ENCODE results near the gene BCHE.

BCHE gene

GRCh38 chr3:165799026-165799425, 38.2 kb downstream of the BCHE start:
- Histone ChIP-seq H3K4me2 (no peak overlapping the region), H3K9ac (no peak overlapping the region), H3K27ac (no peak overlapping the region), H3K79me2 (ENCODE audit: insufficient read depth, low read depth) (no peaks in the 10 kb centered on the region), H3K36me3 (ENCODE audit: insufficient read depth) (no peaks in the 10 kb centered on the region), H3K4me3 (IDR thresholded peaks at IDR 0.05; ENCODE audit: insufficient read depth, low read depth, low read length) (no peak overlapping the region), H3K4me1 (ENCODE audit: low read depth, poor library complexity, severe bottlenecking) (peaks cover 20% of the 10 kb centered on the region), H4K20me1 (ENCODE audit: insufficient read depth) (no peaks in the 10 kb centered on the region), H3K27me3 (ENCODE audit: insufficient read depth, low read depth) (no peaks in the 10 kb centered on the region), H2AFZ (ENCODE audit: low read depth) (no peak overlapping the region)
- TF ChIP-seq CTCF (conservative IDR thresholded peaks at IDR 0.05; ENCODE audit: low read depth, low read length), result no peak

- no peaks in the 10 kb centered on the region for H3K79me2 ChIP-seq (ENCODE audit: insufficient read depth, low read depth)
- no peak overlapping the region for H3K4me2 ChIP-seq
- no peak overlapping the region for H3K4me3 ChIP-seq (IDR thresholded peaks at IDR 0.05; ENCODE audit: insufficient read depth, low read depth, low read length)
- no peak overlapping the region for H2AFZ ChIP-seq (ENCODE audit: low read depth)
- TF ChIP-seq CTCF (conservative IDR thresholded peaks at IDR 0.05; ENCODE audit: low read depth, low read length), result no peak
- H3K9ac ChIP-seq, result no peak overlapping the region
- no peaks in the 10 kb centered on the region for H3K27me3 ChIP-seq (ENCODE audit: insufficient read depth, low read depth)
- H3K4me1 ChIP-seq (ENCODE audit: low read depth, poor library complexity, severe bottlenecking), result peaks cover 20% of the 10 kb centered on the region
- H3K27ac ChIP-seq, result no peak overlapping the region
- no peaks in the 10 kb centered on the region for H3K36me3 ChIP-seq (ENCODE audit: insufficient read depth)
- H4K20me1 ChIP-seq (ENCODE audit: insufficient read depth), result no peaks in the 10 kb centered on the region
Measured at GRCh38 chr3:165797551-165797950, 39.7 kb downstream of the BCHE start.

- TF ChIP-seq CTCF (conservative IDR thresholded peaks at IDR 0.05; ENCODE audit: low read depth, low read length), result no peak
- Histone ChIP-seq H3K27ac (no peak overlapping the region), H3K4me3 (IDR thresholded peaks at IDR 0.05; ENCODE audit: insufficient read depth, low read depth, low read length) (no peak overlapping the region), H3K9ac (no peak overlapping the region), H2AFZ (ENCODE audit: low read depth) (no peak overlapping the region), H4K20me1 (ENCODE audit: insufficient read depth) (no peaks in the 10 kb centered on the region), H3K27me3 (ENCODE audit: insufficient read depth, low read depth) (no peaks in the 10 kb centered on the region), H3K79me2 (ENCODE audit: insufficient read depth, low read depth) (no peaks in the 10 kb centered on the region), H3K4me2 (no peak overlapping the region), H3K4me1 (ENCODE audit: low read depth, poor library complexity, severe bottlenecking) (peaks cover 17% of the 10 kb centered on the region), H3K36me3 (ENCODE audit: insufficient read depth) (no peaks in the 10 kb centered on the region)
Measured at GRCh38 chr3:165796701-165797100, 40.5 kb downstream of the BCHE start.

GRCh38 chr3:165788531-165788930, 48.7 kb downstream of the BCHE start:
- no peak overlapping the region for H2AFZ ChIP-seq (ENCODE audit: low read depth)
- no peak overlapping the region for H3K27ac ChIP-seq
- H3K4me1 ChIP-seq (ENCODE audit: low read depth, poor library complexity, severe bottlenecking), result no peaks in the 10 kb centered on the region
- TF ChIP-seq CTCF (conservative IDR thresholded peaks at IDR 0.05; ENCODE audit: low read depth, low read length), result no peak
- H3K4me2 ChIP-seq, result no peak overlapping the region
- no peak overlapping the region for H3K9ac ChIP-seq
- no peaks in the 10 kb centered on the region for H4K20me1 ChIP-seq (ENCODE audit: insufficient read depth)
- no peak overlapping the region for H3K4me3 ChIP-seq (IDR thresholded peaks at IDR 0.05; ENCODE audit: insufficient read depth, low read depth, low read length)
- no peaks in the 10 kb centered on the region for H3K36me3 ChIP-seq (ENCODE audit: insufficient read depth)
- H3K27me3 ChIP-seq (ENCODE audit: insufficient read depth, low read depth), result no peaks in the 10 kb centered on the region
- H3K79me2 ChIP-seq (ENCODE audit: insufficient read depth, low read depth), result no peaks in the 10 kb centered on the region
